PC-3 (cell line): Measurements from ENCODE around the gene KRTAP20-1. TPM values are rescaled to one million over a fixed set of nuclear protein-coding genes. Genes with fewer than 3 reads are reported as not detected.

Source experiments
- ATAC-seq: fragments of 200-7000 bp; cut with Tn5 transposase; 2 replicates; pipeline ENCODE4 v1.9.1; 2020; ENCODE audit warnings: mild to moderate bottlenecking, moderate library complexity
- BruUV-seq: library from RNA; stranded (reverse); fragments of 400-500 nt; replicated peaks from 2 replicates; lab custom pipeline; 2021; lab: Mats Ljungman, UMichigan
- CTCF ChIA-PET: fragments of 300-600 bp; sonication (Branson Sonifier 250); formaldehyde crosslinking; loops from one replicate; lab custom pipeline; 2022; ENCODE audit warnings: antibody characterized with exemption; lab: Charles Lee
- POLR2A ChIA-PET: fragments of 300-600 bp; sonication (Branson Sonifier 250); formaldehyde crosslinking; loops from one replicate; lab custom pipeline; 2022; ENCODE audit warnings: antibody characterized with exemption; ENCODE audit not compliant: unreplicated experiment; lab: Charles Lee
- DNase-seq: peaks from one replicate; pipeline ENCODE4 v3.0.0-alpha.2; 2015
- H2AFZ ChIP-seq: fragments of 300-600 bp; sonication (generic); 2 replicates; pipeline ENCODE4 v1.6.0; 2016; ENCODE audit warnings: antibody characterized with exemption, low read length
- H3F3A ChIP-seq: fragments of 300-600 bp; sonication (generic); one replicate; pipeline ENCODE4 v1.6.0; 2017; ENCODE audit warnings: antibody characterized with exemption, low read length, control low read depth, mild to moderate bottlenecking; ENCODE audit not compliant: unreplicated experiment
- H3K27ac ChIP-seq: fragments of 300-600 bp; sonication (generic); 2 replicates; pipeline ENCODE4 v1.5.1; 2016; ENCODE audit warnings: mild to moderate bottlenecking, low read length
- H3K27me3 ChIP-seq: fragments of 300-600 bp; sonication (generic); 2 replicates; pipeline ENCODE4 v1.6.1; 2016; ENCODE audit warnings: low read length, mixed read lengths
- H3K36me3 ChIP-seq: fragments of 300-600 bp; sonication (generic); 2 replicates; pipeline ENCODE4 v1.6.1; 2016; ENCODE audit warnings: low read depth, mixed run types, low read length, mixed read lengths
- H3K4me1 ChIP-seq: fragments of 300-600 bp; sonication (generic); 2 replicates; pipeline ENCODE4 v1.5.1; 2016; ENCODE audit warnings: low read length; ENCODE audit not compliant: insufficient read depth
- H3K4me2 ChIP-seq: fragments of 300-600 bp; sonication (generic); 2 replicates; pipeline ENCODE4 v1.6.0; 2016; ENCODE audit warnings: low read length
- H3K4me3 ChIP-seq: fragments of 300-600 bp; sonication (generic); 2 replicates; pipeline ENCODE4 v1.5.1; 2016; ENCODE audit warnings: mild to moderate bottlenecking, low read length, mixed read lengths
- H3K79me2 ChIP-seq: fragments of 300-600 bp; sonication (generic); 2 replicates; pipeline ENCODE4 v1.6.1; 2017; ENCODE audit warnings: low read length, mixed read lengths
- H3K9ac ChIP-seq: fragments of 300-600 bp; sonication (generic); 2 replicates; pipeline ENCODE4 v1.6.0; 2016; ENCODE audit warnings: mild to moderate bottlenecking, low read length
- H3K9me2 ChIP-seq: fragments of 300-600 bp; sonication (generic); replicated peaks from 2 replicates; pipeline ENCODE4 v1.6.1; 2016; ENCODE audit warnings: mixed run types, low read length, mixed read lengths
- H3K9me3 ChIP-seq: fragments of 300-600 bp; sonication (generic); 2 replicates; pipeline ENCODE4 v1.6.1; 2016; ENCODE audit warnings: low read length, mixed read lengths
- H4K20me1 ChIP-seq: fragments of 300-600 bp; sonication (generic); 2 replicates; pipeline ENCODE4 v1.6.1; 2016; ENCODE audit warnings: low read length, mixed read lengths
- EZH2 ChIP-seq: fragments of 300-600 bp; sonication (generic); IDR thresholded peaks from one replicate; pipeline ENCODE4 v1.6.1; 2017; ENCODE audit warnings: antibody characterized with exemption, mild to moderate bottlenecking, low read length; ENCODE audit not compliant: unreplicated experiment
- EZH2phosphoT487 ChIP-seq: fragments of 300-600 bp; sonication (generic); IDR thresholded peaks from 2 replicates; pipeline ENCODE4 v1.6.1; 2018; ENCODE audit warnings: mild to moderate bottlenecking, antibody characterized with exemption, low read length, borderline replicate concordance
- intact Hi-C: fragments of 100-400 bp; cut with micrococcal nuclease; formaldehyde crosslinking; loops from 2 replicates; pipeline ENCODE4 v1.9.0; 2023
- total RNA-seq: library from RNA; depleted of rRNA; stranded (reverse); fragments of >200 nt; gene quantifications from 2 replicates; pipeline ENCODE4 v1.2.3, GENCODE V29; 2014
- TF ChIP-seq, protein P1 (sequence below): fragments of 300-600 bp; sonication (generic); conservative IDR thresholded peaks from 2 replicates; pipeline ENCODE4 v1.5.1; 2017; ENCODE audit warnings: antibody characterized with exemption, low read depth, mild to moderate bottlenecking, low read length

KRTAP20-1 gene
- total RNA-seq, 1 experiment from 2014 or later, result not detected

GRCh38 chr21:30638686-30639085, 22.5 kb downstream of the KRTAP20-1 start:
- intact Hi-C loops, result no loop called here
- no peak for ATAC-seq

DNA sequence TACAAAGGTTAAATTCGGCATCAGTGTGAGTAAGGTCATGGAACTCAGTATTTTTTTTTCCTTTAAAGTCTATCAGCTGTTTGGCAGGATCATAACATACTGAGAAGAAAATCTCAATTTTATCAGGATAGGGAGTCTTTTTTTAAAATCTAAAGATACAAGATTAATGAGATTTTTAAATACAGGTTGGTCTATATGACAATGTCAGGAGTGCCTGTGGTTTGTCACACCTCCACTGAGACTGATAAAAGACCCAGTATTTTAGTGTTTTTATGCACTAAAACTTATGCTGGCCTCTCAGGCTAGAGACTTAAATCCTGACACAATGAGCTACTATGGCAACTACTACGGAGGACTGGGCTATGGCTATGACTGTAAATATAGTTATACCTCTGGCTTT, 26.3 kb downstream of the KRTAP20-1 start, which contains the start of gene KRTAP20-3:
TSS of gene KRTAP20-3 (plus strand) at position 301 of the 400 bp plus-strand sequence.
- H4K20me1 ChIP-seq, result no peaks in the 10 kb centered on the region
- H3K4me3 ChIP-seq, result no peak within 1 kb of the TSS
- TF ChIP-seq EZH2phosphoT487 (no peak), EZH2 (no peak)
- TF ChIP-seq, protein P1, sequence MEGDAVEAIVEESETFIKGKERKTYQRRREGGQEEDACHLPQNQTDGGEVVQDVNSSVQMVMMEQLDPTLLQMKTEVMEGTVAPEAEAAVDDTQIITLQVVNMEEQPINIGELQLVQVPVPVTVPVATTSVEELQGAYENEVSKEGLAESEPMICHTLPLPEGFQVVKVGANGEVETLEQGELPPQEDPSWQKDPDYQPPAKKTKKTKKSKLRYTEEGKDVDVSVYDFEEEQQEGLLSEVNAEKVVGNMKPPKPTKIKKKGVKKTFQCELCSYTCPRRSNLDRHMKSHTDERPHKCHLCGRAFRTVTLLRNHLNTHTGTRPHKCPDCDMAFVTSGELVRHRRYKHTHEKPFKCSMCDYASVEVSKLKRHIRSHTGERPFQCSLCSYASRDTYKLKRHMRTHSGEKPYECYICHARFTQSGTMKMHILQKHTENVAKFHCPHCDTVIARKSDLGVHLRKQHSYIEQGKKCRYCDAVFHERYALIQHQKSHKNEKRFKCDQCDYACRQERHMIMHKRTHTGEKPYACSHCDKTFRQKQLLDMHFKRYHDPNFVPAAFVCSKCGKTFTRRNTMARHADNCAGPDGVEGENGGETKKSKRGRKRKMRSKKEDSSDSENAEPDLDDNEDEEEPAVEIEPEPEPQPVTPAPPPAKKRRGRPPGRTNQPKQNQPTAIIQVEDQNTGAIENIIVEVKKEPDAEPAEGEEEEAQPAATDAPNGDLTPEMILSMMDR, result no peak
- no peaks in the 10 kb centered on the region for H3F3A ChIP-seq
- no peak within 1 kb of the TSS for H3K27ac ChIP-seq
- no TSS peak for BruUV-seq
- no peaks in the 10 kb centered on the region for H3K79me2 ChIP-seq
- H3K9me2 ChIP-seq, result no peaks in the 10 kb centered on the region
- peaks cover 15% of the 10 kb centered on the region for H3K4me1 ChIP-seq
- no peaks in the 10 kb centered on the region for H3K27me3 ChIP-seq
- no peaks in the 10 kb centered on the region for H3K36me3 ChIP-seq
- ChIA-PET CTCF (no interaction called here), POLR2A (no interaction called here)
- H3K9ac ChIP-seq, result no peak within 1 kb of the TSS
- ATAC-seq, result no peak
- H2AFZ ChIP-seq, result no peak within 1 kb of the TSS
- no peak for DNase-seq
- H3K4me2 ChIP-seq, result no peak within 1 kb of the TSS
- intact Hi-C loops, result no loop called here
- H3K9me3 ChIP-seq, result no peaks in the 10 kb centered on the region

More at GRCh38 chr21:30638686-30639085, 22.5 kb downstream of the KRTAP20-1 start:
- H3K36me3 ChIP-seq, result no peaks in the 10 kb centered on the region
- no peaks in the 10 kb centered on the region for H3K4me1 ChIP-seq
- H3K4me2 ChIP-seq, result no peak overlapping the region
- DNase-seq, result no peak
- H2AFZ ChIP-seq, result no peak overlapping the region
- BruUV-seq, result no TSS peak
- no peaks in the 10 kb centered on the region for H3F3A ChIP-seq
- H3K27me3 ChIP-seq, result no peaks in the 10 kb centered on the region
- H3K4me3 ChIP-seq, result no peak overlapping the region
- no peak overlapping the region for H3K27ac ChIP-seq
- ChIA-PET POLR2A (no interaction called here), CTCF (no interaction called here)
- H3K79me2 ChIP-seq, result no peaks in the 10 kb centered on the region
- no peaks in the 10 kb centered on the region for H3K9me3 ChIP-seq
- 0 out of 2 replicates have a peak, but pooled peaks cover 3% of the 10 kb centered on the region for H3K9me2 ChIP-seq
- no peak overlapping the region for H3K9ac ChIP-seq
- TF ChIP-seq, protein P1, result no peak
- no peak for TF ChIP-seq EZH2
- no peak for TF ChIP-seq EZH2phosphoT487
- no peaks in the 10 kb centered on the region for H4K20me1 ChIP-seq

DNA sequence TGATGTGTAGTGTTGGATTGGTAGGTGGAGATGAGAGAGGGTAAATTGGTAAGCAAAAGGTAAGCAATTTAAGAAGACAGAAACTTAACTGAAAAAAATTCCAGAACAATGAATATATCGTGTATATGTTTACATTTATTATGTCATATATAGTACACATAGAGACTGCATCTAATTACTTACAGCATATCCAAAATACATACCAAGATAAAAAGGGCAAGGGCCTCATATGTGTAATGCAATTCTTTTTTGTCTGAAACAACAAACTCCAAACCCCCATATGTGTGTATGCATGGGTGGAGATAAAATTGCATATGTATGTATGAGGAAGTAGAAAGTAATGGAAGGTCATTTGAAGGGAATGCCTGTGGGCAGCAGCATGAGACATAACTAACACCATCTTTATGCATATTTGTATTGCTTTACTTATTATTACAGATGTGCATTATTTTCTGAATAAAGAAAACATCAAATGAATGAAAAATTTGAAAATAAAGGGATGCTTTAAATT, 30.7 kb downstream of the KRTAP20-1 start:
- POLR2A ChIA-PET, result no interaction called here
- Histone ChIP-seq H3F3A (no peaks in the 10 kb centered on the region), H3K27me3 (no peaks in the 10 kb centered on the region), H4K20me1 (no peaks in the 10 kb centered on the region), H3K9me2 (no peaks in the 10 kb centered on the region), H3K79me2 (no peaks in the 10 kb centered on the region), H3K4me2 (peak overlapping the region; percentile 51), H2AFZ (no peak overlapping the region), H3K9me3 (no peaks in the 10 kb centered on the region), H3K9ac (peak overlapping the region; percentile 19; the same call in 1 of the 2 replicates), H3K27ac (peak overlapping the region; percentile 76), H3K36me3 (no peaks in the 10 kb centered on the region), H3K4me1 (peaks cover 30% of the 10 kb centered on the region), H3K4me3 (no peak overlapping the region; the same call in 1 of the 2 replicates)
- peak; percentile 73 for ATAC-seq
- no TSS peak for BruUV-seq
- DNase-seq, result peak; percentile 61
- CTCF ChIA-PET, result no interaction called here
- intact Hi-C loops, result no loop called here
- TF ChIP-seq, protein P1, result no peak
- TF ChIP-seq EZH2, result no peak
- no peak for TF ChIP-seq EZH2phosphoT487
